ENCODE measurements around the gene LGI1.
A peak's percentile ranks its signal among the peaks of the same experiment; 100 is the strongest.

Gene LGI1

DNA sequence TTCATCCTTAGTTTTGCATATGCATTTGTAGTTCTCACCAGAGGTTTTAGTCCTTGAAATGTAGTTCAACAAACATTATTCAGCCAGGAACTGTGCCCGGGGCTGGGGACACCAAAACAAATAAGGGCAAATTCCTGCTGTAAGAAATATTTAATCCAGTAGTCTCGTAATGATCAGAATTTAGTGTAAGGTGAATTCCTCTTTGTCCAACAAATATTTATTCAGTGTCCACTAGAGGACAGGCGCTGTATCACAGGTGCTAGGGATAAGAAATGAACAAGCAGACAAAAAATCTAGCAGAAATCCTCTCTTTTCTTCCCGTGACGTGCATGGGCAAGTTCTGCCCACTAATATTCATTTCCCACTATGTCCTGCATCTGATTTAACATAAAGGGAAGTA, 17.6 kb downstream of the LGI1 start:
- no peak for ATAC-seq (ENCODE audit: low read depth)
- no peak overlapping the region for H3K27ac ChIP-seq (ENCODE audit: poor library complexity, severe bottlenecking)
- no peaks in the 10 kb centered on the region for H3K4me1 ChIP-seq (ENCODE audit: insufficient read depth, poor library complexity, severe bottlenecking)
- no peak for DNase-seq (ENCODE audit: low spot score)
- H3K27me3 ChIP-seq (ENCODE audit: insufficient read depth, poor library complexity, severe bottlenecking): no peaks in the 10 kb centered on the region
- no peaks in the 10 kb centered on the region for H3K36me3 ChIP-seq (ENCODE audit: low read depth)
- no peak overlapping the region for H3K4me3 ChIP-seq (ENCODE audit: severe bottlenecking)
- no peaks in the 10 kb centered on the region for H3K9me3 ChIP-seq (ENCODE audit: severe bottlenecking)
- TF ChIP-seq, protein P1, sequence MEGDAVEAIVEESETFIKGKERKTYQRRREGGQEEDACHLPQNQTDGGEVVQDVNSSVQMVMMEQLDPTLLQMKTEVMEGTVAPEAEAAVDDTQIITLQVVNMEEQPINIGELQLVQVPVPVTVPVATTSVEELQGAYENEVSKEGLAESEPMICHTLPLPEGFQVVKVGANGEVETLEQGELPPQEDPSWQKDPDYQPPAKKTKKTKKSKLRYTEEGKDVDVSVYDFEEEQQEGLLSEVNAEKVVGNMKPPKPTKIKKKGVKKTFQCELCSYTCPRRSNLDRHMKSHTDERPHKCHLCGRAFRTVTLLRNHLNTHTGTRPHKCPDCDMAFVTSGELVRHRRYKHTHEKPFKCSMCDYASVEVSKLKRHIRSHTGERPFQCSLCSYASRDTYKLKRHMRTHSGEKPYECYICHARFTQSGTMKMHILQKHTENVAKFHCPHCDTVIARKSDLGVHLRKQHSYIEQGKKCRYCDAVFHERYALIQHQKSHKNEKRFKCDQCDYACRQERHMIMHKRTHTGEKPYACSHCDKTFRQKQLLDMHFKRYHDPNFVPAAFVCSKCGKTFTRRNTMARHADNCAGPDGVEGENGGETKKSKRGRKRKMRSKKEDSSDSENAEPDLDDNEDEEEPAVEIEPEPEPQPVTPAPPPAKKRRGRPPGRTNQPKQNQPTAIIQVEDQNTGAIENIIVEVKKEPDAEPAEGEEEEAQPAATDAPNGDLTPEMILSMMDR (IDR thresholded peaks at IDR 0.05; ENCODE audit: poor library complexity, severe bottlenecking): peak; percentile 7

DNA sequence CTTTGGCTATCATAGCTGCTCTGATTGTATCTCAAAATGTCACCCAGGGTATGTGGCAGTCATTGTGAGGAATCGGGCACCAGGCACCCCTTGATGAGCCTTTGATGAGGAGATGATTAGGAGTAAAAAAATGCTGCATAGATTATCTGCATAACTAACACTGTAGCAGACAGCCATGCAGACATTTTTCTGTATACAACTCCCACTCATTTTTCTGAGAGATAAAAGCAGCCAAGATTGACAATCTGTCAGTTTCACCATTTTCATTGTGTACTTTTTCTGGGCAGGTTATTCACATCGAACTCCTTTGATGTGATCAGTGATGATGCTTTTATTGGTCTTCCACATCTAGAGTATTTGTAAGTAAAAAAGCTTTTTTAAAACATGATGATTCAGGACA, 19.4 kb downstream of the LGI1 start:
- DNase-seq (ENCODE audit: low spot score) (no peak), ATAC-seq (ENCODE audit: low read depth) (no peak)
- Histone ChIP-seq H3K27me3 (ENCODE audit: insufficient read depth, poor library complexity, severe bottlenecking) (no peaks in the 10 kb centered on the region), H3K9me3 (ENCODE audit: severe bottlenecking) (no peaks in the 10 kb centered on the region), H3K27ac (ENCODE audit: poor library complexity, severe bottlenecking) (no peak overlapping the region), H3K4me3 (ENCODE audit: severe bottlenecking) (no peak overlapping the region), H3K36me3 (ENCODE audit: low read depth) (no peaks in the 10 kb centered on the region), H3K4me1 (ENCODE audit: insufficient read depth, poor library complexity, severe bottlenecking) (no peaks in the 10 kb centered on the region)
- TF ChIP-seq, protein P1 (IDR thresholded peaks at IDR 0.05; ENCODE audit: poor library complexity, severe bottlenecking): no peak

DNA sequence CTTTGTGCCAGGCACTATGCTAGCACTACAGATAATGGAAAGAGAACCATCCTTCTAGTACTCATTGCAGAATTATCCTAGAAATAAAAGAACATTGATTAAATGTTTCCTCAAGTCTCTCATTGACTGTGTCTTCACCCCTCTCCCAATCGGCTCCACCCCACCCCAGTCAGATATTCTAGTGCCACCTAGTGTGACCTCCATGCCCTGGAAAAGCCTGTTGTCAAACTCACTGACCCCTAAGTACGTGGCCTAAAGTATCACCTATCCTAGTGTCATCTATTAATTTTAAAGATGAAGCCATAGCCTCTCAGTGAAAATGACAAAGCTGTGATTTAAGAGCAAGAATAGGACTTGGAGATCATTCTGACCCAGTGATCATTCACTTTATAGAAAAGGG, 26.3 kb downstream of the LGI1 start:
- no peaks in the 10 kb centered on the region for H3K36me3 ChIP-seq (ENCODE audit: low read depth)

DNA sequence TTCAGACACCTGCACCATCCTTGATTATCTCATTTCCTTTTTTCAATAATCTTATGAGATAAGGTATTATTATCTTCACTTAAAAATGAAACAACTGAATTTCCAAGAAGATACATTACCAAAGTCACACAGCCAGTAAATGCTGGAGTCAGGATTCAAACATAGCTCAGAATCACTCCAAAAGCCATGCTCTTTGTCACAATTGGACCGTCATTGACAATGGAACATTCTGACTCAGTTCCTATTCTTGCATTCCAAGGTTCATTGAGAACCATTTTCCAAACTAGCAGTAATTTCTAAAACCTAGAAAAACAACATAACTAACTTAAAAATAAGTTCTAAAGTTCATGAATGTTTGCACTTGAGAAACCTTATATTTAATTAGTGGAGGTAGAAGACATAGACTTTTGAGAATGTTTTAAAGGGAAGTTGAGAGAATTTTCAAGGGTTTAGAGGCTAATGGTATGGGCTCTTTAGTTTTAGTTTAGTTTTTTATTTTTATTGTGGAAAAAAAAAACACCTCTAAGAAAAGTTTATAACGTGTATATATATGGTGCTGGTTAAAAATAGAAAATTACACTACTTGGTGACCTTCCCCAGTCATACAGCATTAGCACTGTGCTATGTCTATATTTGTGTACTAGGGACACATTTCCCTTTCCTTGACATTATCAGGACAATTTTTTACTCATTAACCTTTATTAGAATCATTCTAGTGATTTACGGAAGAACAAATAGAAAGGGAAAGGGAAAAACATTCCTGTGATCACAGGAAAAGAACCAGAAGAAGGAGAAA, 30.9 kb downstream of the LGI1 start:
- H3K36me3 ChIP-seq (ENCODE audit: low read depth): no peaks in the 10 kb centered on the region
- TF ChIP-seq, protein P1 (IDR thresholded peaks at IDR 0.05; ENCODE audit: poor library complexity, severe bottlenecking): no peak
- no peaks in the 10 kb centered on the region for H3K4me1 ChIP-seq (ENCODE audit: insufficient read depth, poor library complexity, severe bottlenecking)
- no peak overlapping the region for H3K4me3 ChIP-seq (ENCODE audit: severe bottlenecking)
- H3K27me3 ChIP-seq (ENCODE audit: insufficient read depth, poor library complexity, severe bottlenecking): no peaks in the 10 kb centered on the region
- DNase-seq (ENCODE audit: low spot score) (no peak), ATAC-seq (ENCODE audit: low read depth) (no peak)
- H3K9me3 ChIP-seq (ENCODE audit: severe bottlenecking): no peaks in the 10 kb centered on the region
- no peak overlapping the region for H3K27ac ChIP-seq (ENCODE audit: poor library complexity, severe bottlenecking)

More for the DNA sequence above, 26.3 kb downstream of the LGI1 start:
- H3K27me3 ChIP-seq (ENCODE audit: insufficient read depth, poor library complexity, severe bottlenecking): no peaks in the 10 kb centered on the region
- no peak for DNase-seq (ENCODE audit: low spot score)
- TF ChIP-seq, protein P1 (IDR thresholded peaks at IDR 0.05; ENCODE audit: poor library complexity, severe bottlenecking): no peak
- H3K9me3 ChIP-seq (ENCODE audit: severe bottlenecking): no peaks in the 10 kb centered on the region
- no peak for ATAC-seq (ENCODE audit: low read depth)
- no peak overlapping the region for H3K27ac ChIP-seq (ENCODE audit: poor library complexity, severe bottlenecking)
- no peak overlapping the region for H3K4me3 ChIP-seq (ENCODE audit: severe bottlenecking)
- no peaks in the 10 kb centered on the region for H3K4me1 ChIP-seq (ENCODE audit: insufficient read depth, poor library complexity, severe bottlenecking)

DNA sequence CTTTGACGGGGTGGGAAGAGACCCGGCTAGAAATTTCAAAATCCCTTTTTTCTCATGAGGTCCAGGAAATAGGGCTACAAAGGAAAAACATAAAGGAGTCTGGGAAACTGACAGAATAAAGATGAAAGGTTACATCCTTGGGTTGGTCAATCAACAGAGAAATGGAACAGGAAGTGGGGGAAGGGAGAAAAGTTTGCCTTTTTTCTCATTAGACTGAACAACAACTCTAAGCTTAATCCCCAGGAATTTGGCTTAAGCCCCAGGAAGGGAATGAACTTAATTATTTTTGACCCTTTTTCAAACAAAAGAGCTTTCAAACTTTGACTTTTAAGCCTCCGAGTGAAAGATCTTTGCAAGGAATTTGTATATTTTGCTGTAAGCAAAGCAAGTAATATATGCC, 32.7 kb downstream of the LGI1 start:
- TF ChIP-seq, protein P1 (IDR thresholded peaks at IDR 0.05; ENCODE audit: poor library complexity, severe bottlenecking): no peak
- DNase-seq (ENCODE audit: low spot score) (no peak), ATAC-seq (ENCODE audit: low read depth) (no peak)
- H3K27me3 ChIP-seq (ENCODE audit: insufficient read depth, poor library complexity, severe bottlenecking): no peaks in the 10 kb centered on the region
- no peaks in the 10 kb centered on the region for H3K9me3 ChIP-seq (ENCODE audit: severe bottlenecking)
- no peak overlapping the region for H3K27ac ChIP-seq (ENCODE audit: poor library complexity, severe bottlenecking)
- no peak overlapping the region for H3K4me3 ChIP-seq (ENCODE audit: severe bottlenecking)
- no peaks in the 10 kb centered on the region for H3K36me3 ChIP-seq (ENCODE audit: low read depth)
- H3K4me1 ChIP-seq (ENCODE audit: insufficient read depth, poor library complexity, severe bottlenecking): no peaks in the 10 kb centered on the region

Data from RWPE2 (cell line).